HG03060 (cell line): ENCODE measurements around the gene BTNL8.
"Not testable (repeated sequence)": the region's sequence is repeated elsewhere in the genome, so short reads cannot be mapped to it uniquely, and the experiment has no call there.

Experiments used
- ATAC-seq: cut with Tn5 transposase; IDR thresholded peaks from one replicate; pipeline ENCODE4 v1.9.1; 2021; ENCODE audit warnings: low read depth, moderate number of reproducible peaks; ENCODE audit not compliant: unreplicated experiment

Gene BTNL8

GRCh38 chr5:180874804-180875582 lies 24.0 kb upstream of the BTNL8 start:
- no peak for ATAC-seq

- no peak for ATAC-seq
These were observed 23.0 kb upstream of the BTNL8 start for GRCh38 chr5:180875860-180876426.

DNA sequence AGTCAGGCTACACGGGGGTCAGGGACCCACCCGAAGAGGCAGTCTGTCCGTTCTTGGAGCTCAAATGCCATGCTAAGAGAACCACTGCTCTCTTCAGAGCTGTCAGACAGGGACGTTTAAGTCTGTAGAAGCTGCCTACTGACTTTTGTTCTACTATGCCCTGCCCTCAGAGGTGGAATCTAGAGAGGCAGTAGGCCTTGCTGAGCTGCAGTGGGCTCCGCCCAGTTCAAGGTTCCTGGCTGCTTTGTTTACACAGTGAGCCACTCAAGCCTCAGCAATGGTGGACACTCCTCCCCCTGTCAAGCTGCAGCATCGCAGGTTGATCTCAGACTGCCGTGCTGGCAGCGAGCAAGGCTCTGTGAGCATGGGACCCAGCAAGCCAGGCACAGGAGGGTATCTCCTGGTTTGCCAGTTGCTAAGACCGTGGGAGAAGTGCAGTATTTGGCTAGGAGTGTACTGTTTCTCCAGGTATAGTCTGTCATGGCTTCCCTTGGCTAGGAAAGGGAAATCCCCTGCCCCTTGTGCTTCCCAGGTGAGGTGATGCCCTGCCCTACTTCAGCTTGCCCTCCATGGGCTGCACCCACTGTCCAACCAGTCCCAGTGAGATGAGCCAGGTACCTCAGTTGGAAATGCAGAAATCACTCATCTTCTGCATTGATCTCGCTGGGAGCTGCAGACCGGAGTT lies 13.0 kb upstream of the BTNL8 start:
- ATAC-seq = not testable (repeated sequence)

GRCh38 chr5:180889381-180889780 lies 9.6 kb upstream of the BTNL8 start:
- ATAC-seq = no peak

GRCh38 chr5:180895330-180895729 lies 3.6 kb upstream of the BTNL8 start:
- ATAC-seq = not testable (repeated sequence)

- ATAC-seq = no peak
These were observed 1.2 kb downstream of the BTNL8 start for GRCh38 chr5:180900178-180900577.

GRCh38 chr5:180901319-180902009 lies 2.5 kb downstream of the BTNL8 start:
- ATAC-seq = no peak

DNA sequence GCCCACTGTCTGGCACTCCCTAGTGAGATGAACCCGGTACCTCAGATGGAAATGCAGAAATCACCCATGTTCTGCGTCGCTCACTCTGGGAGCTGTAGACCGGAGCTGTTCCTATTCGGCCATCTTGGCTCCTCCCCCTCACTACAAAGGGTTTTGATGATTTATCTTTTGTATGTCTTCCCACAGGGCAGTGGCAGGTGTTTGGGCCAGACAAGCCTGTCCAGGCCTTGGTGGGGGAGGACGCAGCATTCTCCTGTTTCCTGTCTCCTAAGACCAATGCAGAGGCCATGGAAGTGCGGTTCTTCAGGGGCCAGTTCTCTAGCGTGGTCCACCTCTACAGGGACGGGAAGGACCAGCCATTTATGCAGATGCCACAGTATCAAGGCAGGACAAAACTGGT lies 9.4 kb downstream of the BTNL8 start:
- no peak for ATAC-seq

DNA sequence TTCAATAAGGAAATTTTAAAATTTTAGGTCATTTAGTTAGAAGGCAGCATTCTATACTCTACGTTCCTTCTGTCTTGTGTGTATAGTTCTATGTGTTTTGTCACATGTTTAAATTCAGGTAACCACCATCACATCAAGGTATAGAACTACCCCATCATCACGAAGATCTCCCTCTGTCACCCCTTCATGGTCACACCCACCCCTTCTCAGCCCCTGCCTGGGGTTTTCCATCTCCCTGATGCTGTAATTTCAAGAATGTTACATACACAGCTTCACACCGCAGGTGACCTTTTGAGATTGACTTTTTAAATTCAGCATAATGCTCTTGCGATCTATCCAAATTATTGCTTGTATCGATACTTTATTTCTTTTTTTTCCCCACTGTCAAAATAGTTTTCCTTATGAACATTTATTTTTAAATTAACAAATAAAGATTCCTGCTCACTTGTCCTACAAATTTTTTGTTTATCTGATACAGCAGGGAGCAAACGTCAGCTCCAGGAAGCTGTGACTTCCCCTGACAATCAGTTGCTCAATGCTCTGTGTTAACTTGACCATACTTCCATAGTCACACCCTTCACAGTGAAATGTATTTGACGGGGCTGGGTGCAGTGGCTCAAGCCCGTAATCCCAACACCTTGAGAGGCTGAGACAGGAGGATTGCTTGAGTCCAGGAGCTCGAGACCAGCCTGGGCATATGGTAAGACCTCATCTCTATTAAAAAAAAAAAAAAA lies 10.2 kb downstream of the BTNL8 start:
- ATAC-seq = no peak

- no peak for ATAC-seq
These were observed 10.8 kb downstream of the BTNL8 start for GRCh38 chr5:180909782-180910181.

DNA sequence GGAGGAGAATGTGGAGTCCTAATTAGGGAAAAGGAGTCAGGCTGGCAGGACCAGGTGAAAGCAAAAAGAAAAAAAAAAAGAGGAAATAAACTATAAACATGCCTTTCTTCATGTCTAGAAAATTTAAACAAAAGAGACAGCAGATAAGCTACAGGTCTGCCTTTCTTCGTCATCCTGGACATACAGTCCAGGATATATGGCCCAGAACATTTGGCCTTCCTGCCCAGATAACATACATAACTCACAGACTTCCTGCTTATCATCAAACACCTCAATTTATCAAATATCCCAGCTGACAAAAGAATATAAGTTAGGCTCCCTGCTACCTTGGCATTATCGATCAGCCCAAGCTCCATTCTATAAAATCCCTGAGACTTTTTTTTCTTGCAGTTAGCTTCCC lies 11.2 kb downstream of the BTNL8 start:
- ATAC-seq = no peak

GRCh38 chr5:180910735-180911134 lies 11.8 kb downstream of the BTNL8 start:
- ATAC-seq = no peak

GRCh38 chr5:180914646-180915045 lies 15.7 kb downstream of the BTNL8 start:
- no peak for ATAC-seq

GRCh38 chr5:180915924-180916323 lies 17.0 kb downstream of the BTNL8 start:
- no peak for ATAC-seq

GRCh38 chr5:180918380-180918779 lies 19.4 kb downstream of the BTNL8 start:
- ATAC-seq = no peak

DNA sequence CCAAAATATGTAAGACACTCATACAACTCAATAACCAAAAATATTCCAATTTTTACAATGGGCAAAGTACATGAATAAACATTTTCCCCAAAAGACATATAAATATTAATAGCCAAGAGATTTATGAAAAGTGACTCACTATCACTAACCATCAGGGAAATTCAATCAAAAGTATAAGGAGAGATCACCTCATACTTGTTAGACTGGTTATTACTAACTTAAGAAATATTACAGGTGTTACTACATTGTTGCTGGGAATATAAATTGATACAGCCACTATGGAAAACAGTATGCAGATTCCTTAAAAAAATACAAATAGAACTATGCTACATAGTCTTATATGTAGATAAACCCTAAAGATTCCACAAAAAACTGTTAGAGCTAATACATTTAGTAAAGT lies 21.8 kb downstream of the BTNL8 start:
- no peak for ATAC-seq

DNA sequence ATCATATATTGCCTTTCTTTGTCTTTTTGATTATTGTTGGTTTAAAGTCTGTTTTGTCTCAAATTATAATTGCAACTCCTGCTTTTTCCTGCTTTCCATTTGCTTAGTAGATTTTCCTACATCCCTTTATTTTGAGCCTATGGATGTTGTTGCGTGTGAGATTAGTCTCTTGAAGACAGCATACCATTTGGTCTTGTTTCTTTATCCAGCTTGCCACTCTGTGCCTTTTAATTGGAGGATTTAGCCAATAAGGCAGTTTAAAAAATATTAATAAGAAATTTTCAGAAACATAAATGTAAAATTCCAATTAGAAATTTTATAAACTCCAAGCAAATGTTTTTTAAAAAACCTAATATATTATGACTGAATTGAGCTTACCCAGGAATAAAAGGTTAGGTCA lies 24.0 kb downstream of the BTNL8 start:
- ATAC-seq = no peak

GRCh38 chr5:180932660-180933059 lies 33.7 kb downstream of the BTNL8 start:
- ATAC-seq = no peak

DNA sequence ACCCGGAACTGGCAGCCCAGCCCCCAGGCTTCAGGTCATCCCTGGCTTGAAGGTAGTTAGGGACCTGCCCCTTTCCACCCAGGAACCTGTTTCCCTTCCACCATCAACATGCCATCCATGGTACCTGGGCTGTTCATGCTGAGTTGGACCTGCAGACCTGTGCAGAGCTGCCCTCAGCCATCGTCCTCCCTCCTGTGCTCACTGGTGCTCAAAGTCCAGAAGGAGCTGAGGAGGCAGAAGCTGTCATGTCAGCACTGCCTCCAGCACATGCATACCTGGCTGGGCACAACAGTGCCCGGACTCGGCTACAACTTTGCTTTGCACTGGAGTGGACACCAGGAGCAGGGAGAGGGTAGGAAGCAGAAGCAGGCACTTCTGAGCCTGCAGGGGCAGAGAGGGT lies 36.2 kb downstream of the BTNL8 start:
- no peak for ATAC-seq

DNA sequence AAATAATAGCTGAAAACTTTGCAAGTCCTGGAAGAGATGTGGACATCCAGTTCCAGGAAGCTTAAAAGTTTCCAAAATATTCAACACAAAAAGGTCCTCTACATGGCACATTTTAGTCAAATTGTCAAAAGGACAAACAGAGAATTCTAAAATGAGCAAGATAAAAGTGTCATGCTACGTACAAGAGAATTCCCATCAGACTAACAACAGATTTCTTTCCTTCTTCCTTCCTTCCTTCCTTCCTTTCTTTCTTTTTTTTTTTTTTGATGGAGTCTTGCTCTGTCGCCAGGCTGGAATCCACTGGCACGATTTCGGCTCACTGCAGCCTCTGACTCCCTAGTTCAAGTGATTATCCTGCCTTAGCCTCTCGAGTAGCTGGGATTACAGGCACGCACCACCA lies 39.3 kb downstream of the BTNL8 start:
- no peak for ATAC-seq
